Activated CD8-positive, alpha-beta memory T cell treated with anti-CD3 and anti-CD28 coated beads, Interleukin-2, amount 50 U/mL, for 24 hours (primary cell): ENCODE data around the gene WHAMM.
"Not testable (repeated sequence)": the region's sequence is repeated elsewhere in the genome, so short reads cannot be mapped to it uniquely, and the experiment has no call there.

ENCODE experiments used
- DNase-seq: peaks from one replicate; pipeline ENCODE4 v3.0.0-alpha.2; 2020; ENCODE audit errors: extremely low read depth

Gene WHAMM

GRCh38 chr15:82803793-82804574, 5.4 kb upstream of the WHAMM start:
- DNase-seq: no peak

GRCh38 chr15:82804575-82804949, 4.9 kb upstream of the WHAMM start:
- no peak for DNase-seq

- no peak for DNase-seq
Observed at GRCh38 chr15:82805994-82806406, 3.4 kb upstream of the WHAMM start, which contains the start of gene FSD2. Gene FSD2 (minus strand): TSS chr15:82806069. CDS start chr15:82787390, 18,679 bp downstream.

GRCh38 chr15:82807920-82808633, 1.4 kb upstream of the WHAMM start:
- no peak for DNase-seq

- no peak for DNase-seq
Observed at GRCh38 chr15:82808634-82809041, 790 bp upstream of the WHAMM start.

GRCh38 chr15:82810061-82810889, 847 bp downstream of the WHAMM start:
- no peak for DNase-seq

- DNase-seq: no peak
Observed at GRCh38 chr15:82810890-82811426, 1.5 kb downstream of the WHAMM start.

GRCh38 chr15:82812994-82813393, 3.6 kb downstream of the WHAMM start:
- DNase-seq: no peak

- no peak for DNase-seq
Observed at GRCh38 chr15:82820128-82820527, 10.7 kb downstream of the WHAMM start.

GRCh38 chr15:82821396-82821795, 12.0 kb downstream of the WHAMM start:
- not testable (repeated sequence) for DNase-seq

GRCh38 chr15:82821851-82822250, 12.4 kb downstream of the WHAMM start:
- DNase-seq: not testable (repeated sequence)

GRCh38 chr15:82823049-82823448, 13.6 kb downstream of the WHAMM start:
- DNase-seq: no peak

GRCh38 chr15:82828075-82828474, 18.6 kb downstream of the WHAMM start:
- no peak for DNase-seq

- no peak for DNase-seq
Observed at GRCh38 chr15:82829234-82829633, 19.8 kb downstream of the WHAMM start.

- DNase-seq: no peak
Observed at GRCh38 chr15:82830427-82831173, 21.2 kb downstream of the WHAMM start.

- no peak for DNase-seq
Observed at GRCh38 chr15:82831894-82832600, 22.6 kb downstream of the WHAMM start.

GRCh38 chr15:82832601-82833361, 23.4 kb downstream of the WHAMM start:
- DNase-seq: no peak

GRCh38 chr15:82833362-82833682, 23.9 kb downstream of the WHAMM start:
- DNase-seq: no peak

GRCh38 chr15:82835391-82835917, 26.0 kb downstream of the WHAMM start:
- DNase-seq: no peak
